HepG2 (cell line): ENCODE results near the gene UNC119B.

Experiments used
- EP300 ChIP-seq, 3 experiments: sonication (generic) in 1 of 3; formaldehyde crosslinking in 1 of 3; IDR thresholded peaks; 2 replicates each; pipeline versions ENCODE4 v1.5.1 to v1.6.1; 2011 to 2020; ENCODE audit warnings: low read depth in 2 of 3, low read length in 2 of 3, borderline replicate concordance in 1 of 3, improper control_type of control experiment in 1 of 3, mild to moderate bottlenecking in 1 of 3, missing genetic modification reagents in 1 of 3, moderate library complexity in 1 of 3
- HDAC2 ChIP-seq: sonication (generic); formaldehyde crosslinking; IDR thresholded peaks from 2 replicates; pipeline ENCODE4 v1.4.0; 2020; ENCODE audit warnings: missing genetic modification reagents
- TF ChIP-seq, protein P1 (sequence below): fragments of 450-650 bp; IDR thresholded peaks from 2 replicates; pipeline ENCODE4 v1.6.1; 2016

DNA sequence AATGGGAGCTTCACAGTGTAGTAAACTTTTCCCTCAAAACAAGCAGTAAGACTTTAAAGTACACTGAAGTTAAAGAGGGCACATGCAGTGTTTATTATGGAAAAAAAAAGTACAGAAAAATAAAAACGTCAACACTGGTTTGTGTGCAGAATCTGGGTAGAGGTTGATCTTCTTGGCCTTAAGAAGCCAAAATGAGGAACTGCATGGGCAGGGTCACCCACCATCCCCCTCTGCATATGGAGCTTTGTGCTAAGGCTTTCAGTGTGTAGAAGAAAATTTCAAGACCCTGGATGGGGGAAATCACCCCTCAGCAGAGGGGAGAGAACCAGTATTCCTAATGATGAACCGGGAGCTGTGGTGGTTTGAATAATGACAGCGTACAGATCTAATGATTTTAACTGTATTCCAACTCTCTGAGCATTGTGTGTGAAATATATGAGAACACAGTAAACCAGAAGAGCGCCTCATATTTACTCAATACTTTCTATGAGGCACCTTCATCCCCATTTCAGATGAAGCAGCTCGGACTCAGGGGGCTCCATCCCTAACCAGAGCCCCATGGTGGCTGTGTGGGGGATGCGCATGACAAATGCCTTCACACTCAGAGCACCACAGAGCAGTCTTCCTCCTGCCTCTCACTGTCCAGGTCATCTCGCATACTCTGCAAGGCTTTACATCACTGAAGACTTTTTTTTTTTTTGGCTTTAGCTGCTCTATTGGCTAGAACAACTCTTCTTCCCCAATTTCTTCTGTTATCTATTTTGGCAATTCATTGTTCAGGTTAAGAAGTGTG is 48.7 kb downstream of the UNC119B start:
- TF ChIP-seq HDAC2 (no peak), EP300 (IDR thresholded peaks at IDR 0.05; ENCODE audit: low read depth in 2 of 2, low read length in 2 of 2) (no peak), EP300 (CRISPR knock-in tag; IDR thresholded peaks at IDR 0.05; ENCODE audit: borderline replicate concordance) (no peak)
- TF ChIP-seq, protein P1, sequence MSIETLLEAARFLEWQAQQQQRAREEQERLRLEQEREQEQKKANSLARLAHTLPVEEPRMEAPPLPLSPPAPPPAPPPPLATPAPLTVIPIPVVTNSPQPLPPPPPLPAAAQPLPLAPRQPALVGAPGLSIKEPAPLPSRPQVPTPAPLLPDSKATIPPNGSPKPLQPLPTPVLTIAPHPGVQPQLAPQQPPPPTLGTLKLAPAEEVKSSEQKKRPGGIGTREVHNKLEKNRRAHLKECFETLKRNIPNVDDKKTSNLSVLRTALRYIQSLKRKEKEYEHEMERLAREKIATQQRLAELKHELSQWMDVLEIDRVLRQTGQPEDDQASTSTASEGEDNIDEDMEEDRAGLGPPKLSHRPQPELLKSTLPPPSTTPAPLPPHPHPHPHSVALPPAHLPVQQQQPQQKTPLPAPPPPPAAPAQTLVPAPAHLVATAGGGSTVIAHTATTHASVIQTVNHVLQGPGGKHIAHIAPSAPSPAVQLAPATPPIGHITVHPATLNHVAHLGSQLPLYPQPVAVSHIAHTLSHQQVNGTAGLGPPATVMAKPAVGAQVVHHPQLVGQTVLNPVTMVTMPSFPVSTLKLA, result no peak
